Measurements from ENCODE around the gene PAF1. TPM values are rescaled to one million over a fixed set of nuclear protein-coding genes. Genes with fewer than 3 reads are reported as not detected.

Gene PAF1
- polyA plus RNA-seq, 1 donor from 2014 or later = 37.3 TPM

DNA sequence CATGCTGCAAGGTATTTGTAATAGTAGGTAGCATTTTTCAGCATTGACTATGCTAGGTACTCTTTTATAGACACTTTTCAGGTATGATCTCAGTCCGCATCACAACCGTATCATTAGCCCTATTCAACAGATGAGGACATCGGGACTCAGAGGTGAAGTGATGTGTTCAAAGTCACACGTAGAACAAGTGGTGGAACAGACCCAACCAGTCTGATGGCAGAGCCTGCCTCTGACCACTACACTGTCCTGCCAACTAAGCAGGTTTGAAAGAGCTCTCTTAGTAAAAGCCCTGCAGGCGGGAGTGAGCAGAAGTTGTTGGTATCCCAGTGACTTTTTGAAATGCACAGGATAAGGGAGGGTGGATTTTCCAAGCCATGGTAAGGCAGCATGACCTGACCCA lies 20.2 kb downstream of the PAF1 start:
- no peaks in the 10 kb centered on the region for H3K27me3 ChIP-seq (ENCODE audit: insufficient read depth, low read depth, low read length)
- no peaks in the 10 kb centered on the region for H4K20me1 ChIP-seq (ENCODE audit: insufficient read depth)
- H2AFZ ChIP-seq (ENCODE audit: low read depth, low read length) = no peak overlapping the region
- H3K9me2 ChIP-seq (ENCODE audit: insufficient read depth, low read length) = no peaks in the 10 kb centered on the region
- TF ChIP-seq EZH2 (IDR thresholded peaks at IDR 0.05; ENCODE audit: borderline replicate concordance, insufficient read depth, low read length, poor library complexity, severe bottlenecking) = no peak
- TF ChIP-seq, protein P1, sequence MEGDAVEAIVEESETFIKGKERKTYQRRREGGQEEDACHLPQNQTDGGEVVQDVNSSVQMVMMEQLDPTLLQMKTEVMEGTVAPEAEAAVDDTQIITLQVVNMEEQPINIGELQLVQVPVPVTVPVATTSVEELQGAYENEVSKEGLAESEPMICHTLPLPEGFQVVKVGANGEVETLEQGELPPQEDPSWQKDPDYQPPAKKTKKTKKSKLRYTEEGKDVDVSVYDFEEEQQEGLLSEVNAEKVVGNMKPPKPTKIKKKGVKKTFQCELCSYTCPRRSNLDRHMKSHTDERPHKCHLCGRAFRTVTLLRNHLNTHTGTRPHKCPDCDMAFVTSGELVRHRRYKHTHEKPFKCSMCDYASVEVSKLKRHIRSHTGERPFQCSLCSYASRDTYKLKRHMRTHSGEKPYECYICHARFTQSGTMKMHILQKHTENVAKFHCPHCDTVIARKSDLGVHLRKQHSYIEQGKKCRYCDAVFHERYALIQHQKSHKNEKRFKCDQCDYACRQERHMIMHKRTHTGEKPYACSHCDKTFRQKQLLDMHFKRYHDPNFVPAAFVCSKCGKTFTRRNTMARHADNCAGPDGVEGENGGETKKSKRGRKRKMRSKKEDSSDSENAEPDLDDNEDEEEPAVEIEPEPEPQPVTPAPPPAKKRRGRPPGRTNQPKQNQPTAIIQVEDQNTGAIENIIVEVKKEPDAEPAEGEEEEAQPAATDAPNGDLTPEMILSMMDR (IDR thresholded peaks at IDR 0.05; ENCODE audit: poor library complexity, severe bottlenecking) = no peak
- TF ChIP-seq POLR2AphosphoS5 (IDR thresholded peaks at IDR 0.05) = no peak
- TF ChIP-seq EP300 (conservative IDR thresholded peaks at IDR 0.05; ENCODE audit: poor library complexity, severe bottlenecking) = no peak
- no peak for TF ChIP-seq SMC3 (conservative IDR thresholded peaks at IDR 0.05; ENCODE audit: poor library complexity)
- no peak for TF ChIP-seq TAF1 (IDR thresholded peaks at IDR 0.05; ENCODE audit: low read depth)
- TF ChIP-seq REST (IDR thresholded peaks at IDR 0.05; ENCODE audit: borderline replicate concordance) = no peak
- no peak for TF ChIP-seq RAD21 (conservative IDR thresholded peaks at IDR 0.05)
- no peak for TF ChIP-seq MXI1 (conservative IDR thresholded peaks at IDR 0.05; ENCODE audit: poor library complexity, severe bottlenecking)
- no peak overlapping the region for H3K9ac ChIP-seq (ENCODE audit: low read length)
- H3K27ac ChIP-seq (ENCODE audit: low read length) = no peak overlapping the region
- H3K4me2 ChIP-seq (ENCODE audit: low read length) = no peak overlapping the region
- no peaks in the 10 kb centered on the region for H3F3A ChIP-seq (ENCODE audit: insufficient read depth, low read length, poor library complexity, severe bottlenecking)
- no peaks in the 10 kb centered on the region for H3K9me3 ChIP-seq (ENCODE audit: low read length)
- no peaks in the 10 kb centered on the region for H3K79me2 ChIP-seq (replicated peaks; ENCODE audit: insufficient read depth, low read length)
- peaks cover 3% of the 10 kb centered on the region for H3K36me3 ChIP-seq (ENCODE audit: insufficient read depth, low read length)
- H3K4me3 ChIP-seq (ENCODE audit: low read length) = no peak overlapping the region

- no peaks in the 10 kb centered on the region for H4K20me1 ChIP-seq (ENCODE audit: insufficient read depth)
- no peak overlapping the region for H3K9ac ChIP-seq (ENCODE audit: low read length)
- no peaks in the 10 kb centered on the region for H3K9me2 ChIP-seq (ENCODE audit: insufficient read depth, low read length)
- no peak overlapping the region for H2AFZ ChIP-seq (ENCODE audit: low read depth, low read length)
- no peaks in the 10 kb centered on the region for H3K9me3 ChIP-seq (ENCODE audit: low read length)
- no peaks in the 10 kb centered on the region for H3K27me3 ChIP-seq (ENCODE audit: insufficient read depth, low read depth, low read length)
- peaks cover 3% of the 10 kb centered on the region for H3K36me3 ChIP-seq (ENCODE audit: insufficient read depth, low read length)
- no peak overlapping the region for H3K4me2 ChIP-seq (ENCODE audit: low read length)
- no peaks in the 10 kb centered on the region for H3F3A ChIP-seq (ENCODE audit: insufficient read depth, low read length, poor library complexity, severe bottlenecking)
- no peaks in the 10 kb centered on the region for H3K79me2 ChIP-seq (replicated peaks; ENCODE audit: insufficient read depth, low read length)
- TF ChIP-seq REST (IDR thresholded peaks at IDR 0.05; ENCODE audit: borderline replicate concordance) (no peak), RAD21 (conservative IDR thresholded peaks at IDR 0.05) (no peak), TAF1 (IDR thresholded peaks at IDR 0.05; ENCODE audit: low read depth) (no peak), MXI1 (conservative IDR thresholded peaks at IDR 0.05; ENCODE audit: poor library complexity, severe bottlenecking) (no peak), EZH2 (IDR thresholded peaks at IDR 0.05; ENCODE audit: borderline replicate concordance, insufficient read depth, low read length, poor library complexity, severe bottlenecking) (no peak), SMC3 (conservative IDR thresholded peaks at IDR 0.05; ENCODE audit: poor library complexity) (no peak), POLR2AphosphoS5 (IDR thresholded peaks at IDR 0.05) (no peak), EP300 (conservative IDR thresholded peaks at IDR 0.05; ENCODE audit: poor library complexity, severe bottlenecking) (no peak)
- TF ChIP-seq, protein P1 (IDR thresholded peaks at IDR 0.05; ENCODE audit: poor library complexity, severe bottlenecking) = no peak
- H3K27ac ChIP-seq (ENCODE audit: low read length) = no peak overlapping the region
- H3K4me3 ChIP-seq (ENCODE audit: low read length) = no peak overlapping the region
Observed at GRCh38 chr19:39369200-39369599, 21.7 kb downstream of the PAF1 start.

All from neural cell (in vitro differentiated cells).